ENCODE data around the gene ADAMTS6.

ADAMTS6 gene

DNA sequence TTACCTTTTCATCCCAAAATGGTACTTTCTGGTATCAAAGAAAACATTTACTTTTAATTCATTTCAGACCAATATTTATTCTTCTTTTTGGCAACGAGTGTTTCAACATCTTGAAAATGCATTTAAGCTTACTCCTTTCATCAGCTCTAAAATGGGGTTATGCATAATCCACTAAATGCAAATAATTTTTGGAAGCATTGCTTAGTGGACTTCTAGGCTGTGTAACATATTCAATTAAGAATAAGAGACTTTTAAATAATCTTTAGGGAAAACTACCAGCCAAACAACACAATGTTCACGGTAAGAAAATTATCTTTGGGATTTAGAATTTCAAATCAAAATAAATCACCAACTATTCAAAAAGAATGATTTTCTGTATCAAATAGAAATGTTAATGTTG is 118.2 kb downstream of the ADAMTS6 start:
- no peak for DNase-seq (ENCODE audit: extremely low read depth, low read depth)
- TF ChIP-seq, protein P1, sequence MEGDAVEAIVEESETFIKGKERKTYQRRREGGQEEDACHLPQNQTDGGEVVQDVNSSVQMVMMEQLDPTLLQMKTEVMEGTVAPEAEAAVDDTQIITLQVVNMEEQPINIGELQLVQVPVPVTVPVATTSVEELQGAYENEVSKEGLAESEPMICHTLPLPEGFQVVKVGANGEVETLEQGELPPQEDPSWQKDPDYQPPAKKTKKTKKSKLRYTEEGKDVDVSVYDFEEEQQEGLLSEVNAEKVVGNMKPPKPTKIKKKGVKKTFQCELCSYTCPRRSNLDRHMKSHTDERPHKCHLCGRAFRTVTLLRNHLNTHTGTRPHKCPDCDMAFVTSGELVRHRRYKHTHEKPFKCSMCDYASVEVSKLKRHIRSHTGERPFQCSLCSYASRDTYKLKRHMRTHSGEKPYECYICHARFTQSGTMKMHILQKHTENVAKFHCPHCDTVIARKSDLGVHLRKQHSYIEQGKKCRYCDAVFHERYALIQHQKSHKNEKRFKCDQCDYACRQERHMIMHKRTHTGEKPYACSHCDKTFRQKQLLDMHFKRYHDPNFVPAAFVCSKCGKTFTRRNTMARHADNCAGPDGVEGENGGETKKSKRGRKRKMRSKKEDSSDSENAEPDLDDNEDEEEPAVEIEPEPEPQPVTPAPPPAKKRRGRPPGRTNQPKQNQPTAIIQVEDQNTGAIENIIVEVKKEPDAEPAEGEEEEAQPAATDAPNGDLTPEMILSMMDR (IDR thresholded peaks at IDR 0.05; ENCODE audit: low read depth, low read length): no peak

DNA sequence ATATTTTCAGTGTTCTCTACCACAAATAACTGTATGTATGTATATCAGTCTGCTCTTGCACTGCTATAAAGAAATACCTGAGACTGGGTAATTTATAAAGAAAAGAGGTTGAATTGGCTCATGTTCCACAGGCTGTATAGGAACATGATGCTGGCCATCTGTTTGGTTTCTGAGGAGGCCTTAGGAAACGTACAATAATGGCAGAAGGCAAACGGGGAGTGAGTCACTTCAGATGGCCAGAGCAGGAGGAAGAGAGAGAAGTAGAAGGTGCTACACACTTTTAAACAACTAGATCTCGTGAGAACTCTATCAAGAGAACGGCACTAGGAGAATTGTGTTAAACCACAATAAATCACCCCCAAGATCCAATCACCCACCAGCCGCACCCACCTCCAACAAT is 121.7 kb downstream of the ADAMTS6 start:
- TF ChIP-seq, protein P1 (IDR thresholded peaks at IDR 0.05; ENCODE audit: low read depth, low read length): no peak
- no peak for DNase-seq (ENCODE audit: extremely low read depth, low read depth)

DNA sequence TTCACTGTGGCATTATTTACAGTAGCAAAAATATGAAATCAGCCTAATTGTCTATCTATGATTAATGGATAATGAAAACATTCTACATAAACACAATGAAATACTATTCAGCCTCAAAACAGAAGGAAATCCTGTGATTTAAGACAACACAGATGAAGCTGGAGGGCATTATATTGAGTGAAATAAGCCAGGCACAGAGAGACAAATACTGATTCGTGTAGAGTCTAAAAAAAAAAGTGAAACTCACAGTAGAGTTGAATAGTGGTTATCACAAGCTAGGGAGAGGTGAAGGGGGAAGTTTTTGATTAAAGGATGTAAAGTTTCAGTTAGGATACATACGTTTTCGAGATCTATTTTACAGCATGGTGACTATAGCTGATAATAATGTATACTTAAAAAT is 122.2 kb downstream of the ADAMTS6 start:
- DNase-seq (ENCODE audit: extremely low read depth, low read depth): no peak
- TF ChIP-seq, protein P1 (IDR thresholded peaks at IDR 0.05; ENCODE audit: low read depth, low read length): no peak

DNA sequence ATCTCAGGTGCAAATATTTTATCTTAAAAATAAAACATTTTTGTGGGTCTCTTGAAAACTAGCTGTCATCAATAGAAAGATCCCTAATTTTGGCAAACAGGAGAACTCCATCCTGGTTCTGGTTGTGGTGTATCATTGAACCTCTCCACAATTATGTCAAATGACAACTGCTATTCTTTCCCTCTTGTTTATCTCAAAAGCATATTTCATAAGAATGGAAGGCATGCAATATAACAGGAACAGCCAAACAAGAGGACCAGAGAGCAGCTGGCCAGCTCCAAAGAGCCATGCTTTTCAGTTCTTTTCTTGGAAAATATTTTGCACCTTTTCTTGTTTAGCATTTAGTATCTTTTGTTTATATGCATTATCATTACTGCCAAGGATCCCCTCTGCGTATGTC is 125.4 kb downstream of the ADAMTS6 start:
- TF ChIP-seq, protein P1 (IDR thresholded peaks at IDR 0.05; ENCODE audit: low read depth, low read length): no peak
- no peak for DNase-seq (ENCODE audit: extremely low read depth, low read depth)

DNA sequence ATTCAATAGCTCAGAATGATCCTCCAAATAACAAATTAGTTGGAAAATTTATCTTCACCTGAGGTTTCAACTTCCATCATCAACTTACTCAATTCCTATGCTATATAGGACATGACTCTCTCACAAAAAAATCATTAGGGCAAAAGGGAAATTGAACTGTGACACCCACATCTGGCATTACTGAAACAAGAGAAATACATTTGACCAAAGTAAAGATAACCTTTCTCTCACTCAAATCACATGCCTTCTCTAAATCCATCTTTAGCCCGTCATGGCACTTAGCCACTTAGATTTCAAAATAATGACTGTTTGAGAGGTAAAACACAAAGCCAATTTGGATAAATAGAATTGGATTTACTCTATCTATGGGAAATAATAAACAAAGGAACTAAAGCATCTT is 126.4 kb downstream of the ADAMTS6 start:
- DNase-seq (ENCODE audit: extremely low read depth, low read depth): no peak
- TF ChIP-seq, protein P1 (IDR thresholded peaks at IDR 0.05; ENCODE audit: low read depth, low read length): no peak

DNA sequence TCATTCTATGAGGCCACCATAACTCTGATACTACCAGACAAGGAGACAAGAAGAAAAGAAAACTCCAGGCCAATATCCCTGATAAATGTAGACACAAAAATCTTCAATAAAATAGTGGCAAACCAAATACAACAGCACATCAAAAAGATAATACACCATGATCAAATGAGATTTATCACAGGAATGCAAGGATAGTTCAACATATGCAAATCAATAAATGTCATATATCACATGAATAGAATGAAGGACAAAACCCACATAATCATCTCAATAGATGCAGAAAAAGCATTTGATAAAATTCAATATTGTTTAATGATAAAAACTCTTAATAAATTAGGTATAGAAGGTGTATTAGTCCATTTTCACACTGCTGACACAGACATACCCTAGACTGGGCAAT is 139.9 kb downstream of the ADAMTS6 start:
- TF ChIP-seq, protein P1 (IDR thresholded peaks at IDR 0.05; ENCODE audit: low read depth, low read length): no peak
- no peak for DNase-seq (ENCODE audit: extremely low read depth, low read depth)

DNA sequence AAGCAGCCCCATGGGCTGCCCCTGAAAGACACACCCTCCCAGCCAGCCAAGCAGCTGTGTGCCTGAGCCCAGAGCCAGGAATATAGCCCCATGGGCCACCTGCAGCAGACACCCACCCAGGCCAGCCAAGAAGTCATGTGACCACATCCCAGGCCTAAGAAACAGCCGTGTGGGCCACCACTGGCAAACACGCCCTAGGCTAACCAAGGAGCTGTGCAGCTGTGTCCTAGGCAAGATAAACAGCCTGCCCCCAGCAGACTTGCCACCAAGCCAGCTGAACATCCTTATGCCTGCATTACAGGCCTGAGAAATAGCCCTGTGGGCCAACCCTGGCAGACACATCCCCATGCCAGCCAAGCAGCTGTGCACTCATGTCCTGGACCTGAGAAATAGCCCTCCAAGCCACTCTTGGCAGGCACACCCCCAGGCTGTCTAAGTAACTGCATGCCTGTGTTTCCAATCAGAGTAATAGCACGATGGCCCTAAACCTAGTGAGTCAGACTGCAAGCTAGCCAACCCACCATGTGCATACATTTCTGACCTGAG is 143.0 kb downstream of the ADAMTS6 start:
- no peak for DNase-seq (ENCODE audit: extremely low read depth, low read depth)

More for the DNA sequence above, 143.0 kb downstream of the ADAMTS6 start:
- TF ChIP-seq, protein P1 (IDR thresholded peaks at IDR 0.05; ENCODE audit: low read depth, low read length): no peak

All from AG09319 (cell line).